DMS79 (cell line): ENCODE measurements around the gene GARIN3.
"Not testable (repeated sequence)": the region's sequence is repeated elsewhere in the genome, so short reads cannot be mapped to it uniquely, and the experiment has no call there.

Experiments used
- DNase-seq: peaks from one replicate; lab custom pipeline; 2025; lab: John Stamatoyannopoulos, UW

Gene GARIN3

GRCh38 chr5:157166214-157167213, at the start of gene GARIN3:
Gene GARIN3, minus strand, starts transcription at chr5:157166264. Its CDS starts 96 bp downstream, at chr5:157166168.
- no peak for DNase-seq

GRCh38 chr5:157215514-157216167, 49.6 kb upstream of the GARIN3 start:
- no peak for DNase-seq

- DNase-seq, result no peak
Measured at GRCh38 chr5:157214861-157215513, 48.9 kb upstream of the GARIN3 start.

GRCh38 chr5:157214415-157214814, 48.4 kb upstream of the GARIN3 start:
- no peak for DNase-seq

- no peak for DNase-seq
Measured at GRCh38 chr5:157213527-157214243, 47.6 kb upstream of the GARIN3 start.

GRCh38 chr5:157212307-157212706, 46.2 kb upstream of the GARIN3 start:
- no peak for DNase-seq

GRCh38 chr5:157210652-157211051, 44.6 kb upstream of the GARIN3 start:
- not testable (repeated sequence) for DNase-seq

GRCh38 chr5:157205708-157206107, 39.6 kb upstream of the GARIN3 start:
- no peak for DNase-seq

GRCh38 chr5:157204765-157205164, 38.7 kb upstream of the GARIN3 start:
- no peak for DNase-seq

GRCh38 chr5:157203417-157203816, 37.4 kb upstream of the GARIN3 start:
- DNase-seq, result no peak

GRCh38 chr5:157201857-157202256, 35.8 kb upstream of the GARIN3 start:
- no peak for DNase-seq

GRCh38 chr5:157198277-157198986, 32.4 kb upstream of the GARIN3 start:
- DNase-seq, result no peak

- no peak for DNase-seq
Measured at GRCh38 chr5:157197086-157197485, 31.0 kb upstream of the GARIN3 start.

- no peak for DNase-seq
Measured at GRCh38 chr5:157196045-157196444, 30.0 kb upstream of the GARIN3 start.

GRCh38 chr5:157193699-157194424, 27.8 kb upstream of the GARIN3 start:
- no peak for DNase-seq

GRCh38 chr5:157189223-157189622, 23.2 kb upstream of the GARIN3 start:
- no peak for DNase-seq

GRCh38 chr5:157188270-157188669, 22.2 kb upstream of the GARIN3 start:
- no peak for DNase-seq

GRCh38 chr5:157187046-157187754, 21.1 kb upstream of the GARIN3 start:
- no peak for DNase-seq

GRCh38 chr5:157186309-157187045, 20.4 kb upstream of the GARIN3 start:
- DNase-seq, result no peak
